ENCODE measurements around the gene MARK3.
A peak's percentile ranks its signal among the peaks of the same experiment; 100 is the strongest.

The MARK3 gene

GRCh38 chr14:103526914-103527248 lies 141.7 kb downstream of the MARK3 start:
- peak overlapping the region in 6 of 11 experiments; percentile 6 to 86 (median 47); a peak in 7 of 22 replicates for H3K27ac ChIP-seq
- H3K4me1 ChIP-seq = peaks cover 50 to 70% (median 61%) of the 10 kb centered on the region in 10 experiments
- peak overlapping the region; percentile 87 to 99 (median 98) for H3K4me2 ChIP-seq

GRCh38 chr14:103527408-103528145 lies 142.4 kb downstream of the MARK3 start:
- peaks cover 50 to 65% (median 55%) of the 10 kb centered on the region in 10 experiments for H3K4me1 ChIP-seq
- TF ChIP-seq Cebpa-rat (IDR thresholded peaks at IDR 0.05) = no peak
- 0 out of 22 replicates have a peak, but pooled peaks cover 0 to 9% (median 0%) of the 10 kb centered on the region in 11 experiments for H3K9me3 ChIP-seq (replicated peaks in 1 of 11)
- peak overlapping the region; percentile 56 to 93 (median 86); a peak in 19 of 22 replicates for H3K27ac ChIP-seq
- H3K36me3 ChIP-seq = peaks cover 0 to 28% (median 26%) of the 10 kb centered on the region in 11 experiments; a peak in 20 of 22 replicates
- peaks cover 5 to 70% (median 34%) of the 10 kb centered on the region in 11 experiments; a peak in 20 of 22 replicates for H4K20me1 ChIP-seq
- peak overlapping the region; percentile 14 to 98 (median 89); a peak in 18 of 22 replicates for H3K9ac ChIP-seq
- H3K4me2 ChIP-seq = peak overlapping the region; percentile 87 to 99 (median 98)
- H3K4me3 ChIP-seq = peak overlapping the region in 9 of 10 experiments; percentile 6 to 100 (median 97); a peak in 12 of 20 replicates
- H3K27me3 ChIP-seq = peaks cover 17 to 33% (median 24%) of the 10 kb centered on the region in 11 experiments

More at GRCh38 chr14:103526914-103527248, 141.7 kb downstream of the MARK3 start:
- H3K9me3 ChIP-seq (replicated peaks in 1 of 11) = 0 out of 22 replicates have a peak, but pooled peaks cover 0 to 9% (median 0%) of the 10 kb centered on the region in 11 experiments
- H3K36me3 ChIP-seq = peaks cover 0 to 21% (median 19%) of the 10 kb centered on the region in 11 experiments; a peak in 17 of 22 replicates
- H3K4me3 ChIP-seq = no peak overlapping the region
- peaks cover 5 to 70% (median 27%) of the 10 kb centered on the region in 11 experiments; a peak in 20 of 22 replicates for H4K20me1 ChIP-seq
- H3K9ac ChIP-seq = peak overlapping the region in 3 of 11 experiments; percentile 44 to 98 (median 96); a peak in 4 of 22 replicates
- peaks cover 24 to 40% (median 31%) of the 10 kb centered on the region in 11 experiments for H3K27me3 ChIP-seq
- TF ChIP-seq Cebpa-rat (IDR thresholded peaks at IDR 0.05) = no peak

- Histone ChIP-seq H3K4me3 (peak overlapping the region; percentile 86 to 100 (median 98)), H3K4me2 (peak overlapping the region; percentile 87 to 99 (median 98)), H4K20me1 (peaks cover 5 to 70% (median 39%) of the 10 kb centered on the region in 11 experiments; a peak in 20 of 22 replicates), H3K27me3 (peaks cover 12 to 27% (median 18%) of the 10 kb centered on the region in 11 experiments), H3K9me3 (replicated peaks in 1 of 11) (0 out of 22 replicates have a peak, but pooled peaks cover 0 to 4% (median 0%) of the 10 kb centered on the region in 11 experiments), H3K4me1 (peaks cover 49 to 70% (median 53%) of the 10 kb centered on the region in 10 experiments), H3K9ac (peak overlapping the region; percentile 80 to 98 (median 89)), H3K36me3 (peaks cover 0 to 33% (median 32%) of the 10 kb centered on the region in 11 experiments; a peak in 20 of 22 replicates), H3K27ac (peak overlapping the region; percentile 71 to 97 (median 86); a peak in 21 of 22 replicates)
- TF ChIP-seq Cebpa-rat (IDR thresholded peaks at IDR 0.05) = no peak
These were observed 143.0 kb downstream of the MARK3 start for GRCh38 chr14:103528146-103528586.

DNA sequence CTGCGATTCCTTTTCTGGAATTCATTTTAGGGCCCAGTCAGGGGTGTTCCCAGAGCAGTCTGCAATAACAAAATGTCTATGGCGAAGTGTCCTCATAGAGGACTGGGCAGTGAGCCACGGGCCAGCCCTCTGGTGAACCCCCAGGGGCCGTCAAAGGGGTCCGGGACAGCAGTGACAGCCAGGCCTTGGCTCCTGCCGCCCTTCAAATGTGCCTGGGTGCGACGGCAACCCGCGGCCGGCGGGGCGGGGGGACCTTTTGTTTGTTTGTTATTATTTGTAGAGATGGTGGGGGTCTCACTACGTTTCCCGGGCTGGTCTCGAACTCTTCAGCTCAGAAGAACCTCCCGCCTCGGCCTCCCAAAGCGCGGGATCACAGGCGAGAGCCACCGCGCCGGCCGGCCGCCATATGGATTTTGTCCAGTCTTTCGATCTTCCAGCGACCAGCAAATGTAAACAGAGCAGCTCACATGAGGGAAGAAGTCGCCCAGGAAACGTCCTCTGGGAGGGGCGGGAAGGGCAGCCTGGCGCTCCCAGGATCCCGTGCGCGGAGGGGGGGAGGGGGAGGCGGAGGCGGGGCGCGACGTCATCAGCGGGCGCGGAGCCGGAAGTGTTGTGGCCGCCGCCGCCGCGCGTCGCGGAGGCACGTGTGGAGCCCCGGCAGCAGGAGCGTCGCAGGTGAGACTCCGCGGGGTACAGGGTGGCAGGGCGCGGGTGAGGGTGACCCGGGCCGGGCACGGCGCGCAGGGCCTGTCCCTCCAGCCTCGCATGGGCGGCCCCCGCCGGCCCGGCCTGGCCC lies 143.6 kb downstream of the MARK3 start, which contains the start of gene TRMT61A:
Gene TRMT61A (plus strand): TSS at position 610 of the 796 bp plus-strand sequence. CDS start 783 bp downstream, outside the sequence.
- peak within 1 kb of the TSS; percentile 80 to 98 (median 89) for H3K9ac ChIP-seq
- peak within 1 kb of the TSS; percentile 86 to 100 (median 98) for H3K4me3 ChIP-seq

DNA sequence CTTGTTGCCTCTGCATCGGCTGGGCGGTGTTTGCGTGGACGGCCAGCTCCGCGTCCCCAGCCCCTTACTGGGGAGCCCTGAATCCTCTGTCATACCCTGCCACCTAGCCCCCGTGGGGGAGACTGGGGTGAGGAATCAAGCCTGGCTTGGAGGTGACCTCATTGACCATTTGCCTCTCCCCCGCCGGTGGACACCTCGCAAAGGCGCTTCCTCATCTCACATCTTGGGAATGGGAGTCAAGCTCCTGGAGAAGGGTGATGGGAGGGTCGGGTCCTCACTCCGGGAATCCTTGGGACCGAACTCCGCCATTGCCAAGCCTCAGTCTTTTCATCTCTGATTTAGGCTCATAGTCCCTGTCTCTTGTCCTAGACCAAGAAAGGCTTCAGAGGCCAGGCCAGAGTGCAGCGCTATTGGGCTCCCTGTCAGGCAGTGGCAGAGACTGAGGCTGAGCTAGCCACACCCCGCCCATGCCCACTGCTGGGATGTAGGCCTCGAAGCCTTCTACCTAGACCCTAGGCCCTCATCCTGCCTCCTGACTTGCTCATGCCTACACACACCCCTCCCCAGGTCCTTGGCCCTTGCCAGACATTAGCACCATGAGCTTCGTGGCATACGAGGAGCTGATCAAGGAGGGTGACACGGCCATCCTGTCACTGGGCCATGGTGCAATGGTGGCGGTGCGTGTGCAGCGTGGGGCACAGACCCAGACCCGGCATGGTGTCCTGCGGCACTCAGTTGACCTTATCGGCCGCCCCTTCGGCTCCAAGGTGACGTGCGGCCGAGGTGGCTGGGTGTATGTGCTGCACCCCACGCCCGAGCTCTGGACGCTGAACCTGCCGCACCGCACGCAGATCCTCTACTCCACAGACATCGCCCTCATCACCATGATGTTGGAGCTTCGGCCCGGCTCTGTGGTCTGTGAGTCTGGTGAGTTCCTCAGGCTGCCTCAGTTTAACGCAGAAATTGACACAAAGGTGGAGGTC lies 144.5 kb downstream of the MARK3 start:
- H4K20me1 ChIP-seq = peaks cover 5 to 72% (median 53%) of the 10 kb centered on the region in 11 experiments; a peak in 20 of 22 replicates
- H3K9me3 ChIP-seq (replicated peaks in 1 of 11) = no peaks in the 10 kb centered on the region
- peak overlapping the region; percentile 58 to 97 (median 86); a peak in 21 of 22 replicates for H3K27ac ChIP-seq

More for the DNA sequence above, 143.6 kb downstream of the MARK3 start, which contains the start of gene TRMT61A:
- peaks cover 48 to 76% (median 54%) of the 10 kb centered on the region in 10 experiments for H3K4me1 ChIP-seq
- no peaks in the 10 kb centered on the region for H3K9me3 ChIP-seq (replicated peaks in 1 of 11)
- H3K27ac ChIP-seq = peak within 1 kb of the TSS; percentile 71 to 97 (median 86)
- H3K27me3 ChIP-seq = peaks cover 5 to 20% (median 12%) of the 10 kb centered on the region in 11 experiments
- TF ChIP-seq Cebpa-rat (IDR thresholded peaks at IDR 0.05) = no peak
- H3K4me2 ChIP-seq = peak within 1 kb of the TSS; percentile 91 to 99 (median 98)
- peaks cover 5 to 72% (median 45%) of the 10 kb centered on the region in 11 experiments; a peak in 20 of 22 replicates for H4K20me1 ChIP-seq
- peaks cover 0 to 40% (median 38%) of the 10 kb centered on the region in 11 experiments; a peak in 21 of 22 replicates for H3K36me3 ChIP-seq

DNA sequence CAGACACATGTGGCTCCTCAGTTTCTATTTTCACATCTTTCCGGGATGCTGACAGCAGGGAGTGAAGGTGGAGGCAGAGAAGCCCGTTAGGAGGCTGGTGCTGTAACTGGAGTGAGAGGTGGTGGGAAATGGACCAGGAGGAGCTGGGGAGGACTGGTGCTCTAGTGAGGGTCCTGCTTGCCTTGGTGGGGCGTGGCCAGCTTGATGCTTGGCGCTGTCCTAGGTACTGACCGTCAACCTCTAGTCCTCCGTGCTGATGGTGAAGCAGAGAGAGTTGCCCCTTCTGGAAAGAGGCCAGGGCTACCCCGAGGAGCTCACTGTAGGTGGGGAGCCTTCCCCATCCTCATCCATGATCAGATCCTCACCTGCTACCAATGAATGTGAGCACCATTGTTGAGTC lies 145.2 kb downstream of the MARK3 start:
- H3K9ac ChIP-seq = peak overlapping the region in 10 of 11 experiments; percentile 84 to 98 (median 89); a peak in 15 of 22 replicates
- H3K27me3 ChIP-seq = peaks cover 0 to 9% (median 0%) of the 10 kb centered on the region in 11 experiments; a peak in 1 of 22 replicates
- H3K4me2 ChIP-seq = peak overlapping the region; percentile 91 to 99 (median 97)
- peak overlapping the region in 9 of 10 experiments; percentile 86 to 100 (median 99); a peak in 17 of 20 replicates for H3K4me3 ChIP-seq
- no peaks in the 10 kb centered on the region for H3K9me3 ChIP-seq (replicated peaks in 1 of 11)
- TF ChIP-seq Cebpa-rat (IDR thresholded peaks at IDR 0.05) = no peak
- H3K36me3 ChIP-seq = peaks cover 11 to 56% (median 54%) of the 10 kb centered on the region in 11 experiments; a peak in 21 of 22 replicates
- peaks cover 5 to 74% (median 61%) of the 10 kb centered on the region in 11 experiments; a peak in 20 of 22 replicates for H4K20me1 ChIP-seq
- 0 out of 22 replicates have a peak overlapping the region, but pooled peaks of 1 of the 11 experiments have one; percentile 92 for H3K27ac ChIP-seq
- H3K4me1 ChIP-seq = peaks cover 48 to 80% (median 53%) of the 10 kb centered on the region in 10 experiments

More for the DNA sequence above, 144.5 kb downstream of the MARK3 start:
- peaks cover 5 to 48% (median 47%) of the 10 kb centered on the region in 11 experiments; a peak in 21 of 22 replicates for H3K36me3 ChIP-seq
- peak overlapping the region; percentile 86 to 100 (median 98) for H3K4me3 ChIP-seq
- H3K4me2 ChIP-seq = peak overlapping the region; percentile 91 to 99 (median 97)
- peaks cover 0 to 12% (median 3%) of the 10 kb centered on the region in 11 experiments; a peak in 14 of 22 replicates for H3K27me3 ChIP-seq
- peaks cover 48 to 80% (median 53%) of the 10 kb centered on the region in 10 experiments for H3K4me1 ChIP-seq
- TF ChIP-seq Cebpa-rat (IDR thresholded peaks at IDR 0.05) = no peak
- H3K9ac ChIP-seq = peak overlapping the region; percentile 80 to 98 (median 89)

Data from BLaER1 treated with 17β-estradiol and CSF1 and Interleukin-3, amounts not matched to agents 10 nM and 100 nM (cell line).